GM18526 (cell line): ENCODE data around the gene EDEM1.

Experiments
- POLR2A ChIP-seq: IDR thresholded peaks from 3 replicates; pipeline ENCODE4 v1.6.1; 2011; ENCODE audit not compliant: insufficient read length; ENCODE audit errors: extremely low read depth

Gene EDEM1

DNA sequence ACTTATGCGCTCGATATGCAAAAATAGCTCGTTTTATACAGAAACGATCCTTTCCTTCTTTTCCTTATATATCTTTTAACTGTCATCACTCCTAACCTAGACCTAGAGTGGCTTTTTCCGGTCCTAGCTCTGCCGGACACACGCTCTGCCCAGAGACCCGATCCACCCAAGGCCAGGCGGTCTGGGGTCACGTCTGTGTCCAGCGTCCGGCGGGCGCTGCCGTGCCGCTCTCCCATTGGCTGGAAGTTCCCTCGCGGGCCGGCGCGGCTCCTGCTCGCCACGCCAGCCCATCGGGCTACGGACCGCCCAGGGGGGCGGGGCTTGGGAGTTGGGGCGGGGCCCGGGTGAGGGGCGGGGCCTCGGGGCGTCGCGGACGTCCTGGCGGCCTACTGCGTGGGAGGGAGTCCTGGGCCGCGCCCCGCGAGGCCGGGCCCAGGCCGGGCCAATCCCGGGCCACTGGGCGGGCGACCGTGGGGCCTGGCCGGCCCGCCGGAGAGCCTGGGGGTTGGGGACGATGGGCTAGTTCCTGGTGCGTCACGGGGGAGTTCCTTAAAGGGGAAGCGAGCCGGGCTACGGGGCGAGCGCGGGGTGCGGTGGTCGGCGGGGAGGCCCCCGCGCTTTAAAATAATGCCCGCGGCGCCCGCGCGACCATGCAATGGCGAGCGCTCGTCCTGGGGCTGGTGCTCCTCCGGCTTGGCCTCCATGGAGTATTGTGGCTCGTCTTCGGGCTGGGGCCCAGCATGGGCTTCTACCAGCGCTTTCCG, at the start of gene EDEM1:
EDEM1 (plus strand) TSS at position 552 of the 764 bp plus-strand sequence; CDS start at position 651, 99 bp downstream.
- peak; percentile 78 for TF ChIP-seq POLR2A

DNA sequence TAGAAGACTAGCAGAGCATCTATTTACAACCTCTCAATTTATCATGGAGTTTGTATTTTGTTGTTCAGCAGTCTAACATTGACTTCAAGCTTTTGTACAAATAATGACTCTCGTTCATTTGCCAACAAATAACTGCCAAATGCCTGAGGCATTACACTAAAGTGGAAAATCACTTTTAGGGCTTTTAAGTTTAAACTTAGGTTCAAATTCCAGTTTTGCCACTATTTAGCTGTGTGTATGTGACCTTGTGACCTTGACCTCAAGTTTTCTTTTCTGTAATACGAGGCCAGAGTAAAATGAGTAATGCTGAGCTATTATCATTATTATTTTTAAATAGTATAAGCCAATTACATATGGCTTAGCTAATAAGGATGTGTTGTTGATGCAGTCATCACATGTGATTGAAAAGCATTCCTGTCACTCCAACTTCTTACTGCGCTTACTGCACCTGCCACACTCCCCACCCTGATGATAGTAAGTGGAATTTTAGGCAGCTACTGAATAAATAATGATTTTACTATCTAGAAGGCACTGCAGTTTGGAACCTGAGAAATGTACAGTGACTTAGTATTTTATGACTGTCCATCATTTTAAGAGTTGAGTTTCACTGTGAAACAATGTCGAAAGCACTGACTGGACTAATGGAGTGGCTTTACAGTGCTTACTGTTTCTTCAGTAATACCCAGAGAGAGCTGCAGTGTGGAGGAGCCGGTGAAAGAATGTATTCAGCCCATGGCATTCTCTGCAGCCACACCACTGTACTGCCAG, 49.1 kb upstream of the EDEM1 start:
- no peak for TF ChIP-seq POLR2A

DNA sequence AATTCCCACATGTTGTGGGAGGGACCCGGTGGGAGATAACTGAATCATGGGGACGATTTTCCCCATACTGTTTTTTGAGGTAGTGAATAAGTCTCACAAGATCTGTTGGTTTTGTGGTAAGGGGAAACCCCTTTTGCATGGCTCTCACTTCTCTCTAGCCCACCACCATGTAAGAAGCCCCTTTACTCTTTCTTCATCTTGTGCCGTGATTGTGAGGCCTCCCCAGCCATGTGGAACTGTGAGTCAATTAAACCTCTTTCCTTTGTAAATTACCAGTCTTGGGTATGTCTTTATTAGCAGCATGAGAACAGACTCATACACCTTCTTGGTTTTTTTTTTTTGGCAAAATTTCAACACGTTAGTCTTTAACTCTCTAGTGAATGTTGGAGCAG, 47.3 kb upstream of the EDEM1 start:
- TF ChIP-seq POLR2A: no peak

DNA sequence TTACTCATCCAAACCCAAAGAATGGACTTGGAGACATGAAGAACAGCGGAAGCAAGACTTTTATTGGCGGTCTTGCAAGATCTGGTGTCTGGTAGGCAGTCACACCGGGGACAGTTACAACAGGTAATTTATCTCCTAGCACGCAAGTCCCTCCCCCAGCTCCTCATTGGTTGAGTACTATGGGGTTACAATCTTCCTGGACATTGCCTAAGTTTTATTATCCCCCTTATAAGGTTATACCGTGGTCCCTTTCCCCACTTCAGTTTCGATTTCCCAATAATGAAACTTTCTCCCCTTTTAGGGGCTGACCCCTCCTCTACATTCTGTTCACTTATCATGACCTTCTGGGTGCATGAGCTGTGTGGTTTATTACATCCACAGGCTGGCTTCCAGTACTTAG, 46.7 kb upstream of the EDEM1 start:
- no peak for TF ChIP-seq POLR2A

DNA sequence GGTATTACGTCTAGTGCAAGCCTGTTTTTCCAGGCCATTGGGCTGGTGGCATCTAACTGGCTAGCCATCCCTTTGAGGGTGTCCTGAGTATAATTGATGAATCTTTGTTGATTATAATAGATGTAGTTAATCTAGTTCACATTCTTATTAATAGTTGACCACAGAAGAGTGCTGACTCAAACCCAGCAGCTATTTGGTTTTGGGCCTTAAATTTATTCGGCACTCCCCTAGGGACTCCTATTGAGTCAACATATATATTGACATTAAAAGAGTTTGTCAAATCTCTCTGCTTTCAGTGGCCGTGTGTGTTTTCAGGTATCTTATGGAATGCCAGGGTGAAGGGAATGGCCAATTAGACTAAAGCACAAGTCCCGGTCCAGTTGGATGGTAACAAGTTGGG, 45.7 kb upstream of the EDEM1 start:
- TF ChIP-seq POLR2A: no peak

DNA sequence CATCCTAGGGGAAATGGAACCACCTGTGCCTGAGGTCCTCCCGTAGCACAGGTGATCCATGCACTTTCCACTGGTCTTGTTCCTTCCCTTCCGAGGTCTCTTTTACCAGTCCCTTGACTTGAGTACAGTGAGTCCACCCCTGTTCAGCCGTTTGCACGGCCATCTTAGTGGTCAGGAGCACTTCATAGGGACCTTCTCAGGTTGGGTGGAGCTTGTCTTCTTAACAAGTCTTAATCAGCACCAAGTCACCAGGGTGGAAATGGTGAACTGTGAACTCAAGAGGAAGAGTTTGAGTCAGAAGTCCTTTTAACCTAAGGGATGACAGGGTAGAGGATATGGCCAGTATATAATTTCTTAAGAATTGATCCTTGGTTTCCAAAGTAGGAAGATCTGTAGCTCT, 44.0 kb upstream of the EDEM1 start:
- TF ChIP-seq POLR2A: no peak

DNA sequence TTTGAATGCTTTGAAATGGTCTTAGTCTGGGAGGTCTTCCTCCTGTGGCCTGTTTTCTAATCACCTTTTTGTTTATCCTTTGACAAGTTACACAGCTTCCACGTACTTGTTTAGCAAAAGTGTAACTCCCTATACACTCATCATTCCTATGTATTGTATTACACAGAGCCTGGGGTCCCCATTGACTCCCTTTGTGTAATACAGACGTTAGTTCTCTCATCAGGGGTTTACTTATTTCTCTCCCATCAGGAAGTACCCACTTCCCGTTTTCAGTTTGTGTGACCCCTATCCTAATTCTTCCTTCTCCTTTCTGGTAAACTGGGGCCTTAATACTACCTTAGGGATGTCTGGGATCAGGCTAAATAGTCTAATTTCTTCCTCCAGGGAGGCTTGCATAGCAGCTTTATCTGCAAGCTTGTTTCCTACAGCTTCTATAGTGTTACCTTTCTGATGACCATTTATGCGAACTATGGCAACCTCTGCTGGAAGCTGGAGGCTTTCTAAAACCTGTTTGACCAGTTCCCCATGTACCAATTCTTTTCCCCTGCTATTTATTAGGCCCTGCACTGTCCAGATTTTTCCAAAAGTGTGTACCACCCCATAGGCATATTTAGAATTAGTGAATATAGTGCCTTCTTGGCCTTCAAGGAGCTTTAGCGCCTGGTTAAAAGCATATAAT, 43.1 kb upstream of the EDEM1 start:
- no peak for TF ChIP-seq POLR2A

DNA sequence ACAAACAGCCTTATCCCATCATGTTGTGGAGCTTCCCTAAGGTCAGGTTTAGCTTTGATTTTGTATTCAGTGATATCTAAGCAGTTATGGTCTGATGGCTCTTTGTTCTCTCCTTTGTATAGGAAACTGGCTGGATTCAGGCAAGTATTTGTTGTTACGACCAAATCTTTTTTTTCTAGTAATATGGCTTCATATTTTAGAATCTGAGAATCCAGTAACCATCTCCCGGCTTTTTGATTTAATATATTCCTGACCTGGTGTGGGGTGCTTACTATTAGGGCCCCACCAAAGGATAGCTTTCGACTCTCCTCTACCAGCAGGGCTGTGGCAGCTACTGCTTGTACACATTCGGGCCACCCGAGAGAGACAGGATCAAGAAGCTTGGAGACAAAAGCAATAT, 42.4 kb upstream of the EDEM1 start:
- TF ChIP-seq POLR2A: no peak

DNA sequence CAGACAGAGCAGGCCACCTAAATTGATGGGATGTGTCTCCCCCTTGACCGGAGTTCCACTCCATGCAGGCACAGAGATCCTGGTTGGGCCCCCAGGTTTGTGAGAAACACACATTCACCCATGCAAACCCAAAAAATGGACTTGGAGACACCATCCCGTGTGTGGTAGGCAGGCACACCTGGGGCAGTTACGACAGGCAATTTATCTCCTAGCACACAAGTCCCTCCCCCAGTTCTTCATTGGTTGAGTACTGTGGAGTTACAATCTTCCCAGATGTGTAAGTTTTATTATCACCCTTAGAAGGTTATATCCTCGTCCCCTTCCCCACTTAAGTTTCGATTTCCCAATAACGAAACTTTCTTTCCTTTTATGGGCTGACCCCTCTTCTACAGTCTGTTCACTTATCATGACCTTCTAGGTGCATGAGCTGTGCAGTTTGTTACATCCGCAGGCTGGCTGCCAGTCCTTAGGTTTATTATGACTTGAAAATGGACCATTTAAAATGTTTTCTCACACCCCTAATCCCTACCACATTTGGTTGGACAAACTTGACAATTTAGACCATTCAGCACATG, 38.1 kb upstream of the EDEM1 start:
- TF ChIP-seq POLR2A: no peak

DNA sequence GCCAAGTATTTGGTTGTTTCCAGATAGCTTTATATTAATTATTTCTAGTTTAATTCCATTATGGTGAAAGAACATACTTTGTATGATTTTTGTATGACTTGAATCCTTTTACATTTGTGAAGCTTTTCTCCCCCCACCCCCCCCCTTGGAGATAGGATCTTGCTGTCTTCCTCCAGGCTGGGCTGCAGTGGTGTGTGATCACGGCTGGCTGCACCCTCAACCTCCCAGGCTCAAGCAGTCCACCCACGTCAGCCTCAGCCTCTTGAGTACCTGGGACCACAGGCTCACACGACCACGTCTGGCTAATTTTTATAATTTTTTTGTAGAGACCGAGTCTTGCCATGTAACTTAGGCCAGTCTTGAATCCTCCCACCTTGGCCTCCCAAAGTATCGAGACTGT, 35.9 kb upstream of the EDEM1 start:
- no peak for TF ChIP-seq POLR2A

DNA sequence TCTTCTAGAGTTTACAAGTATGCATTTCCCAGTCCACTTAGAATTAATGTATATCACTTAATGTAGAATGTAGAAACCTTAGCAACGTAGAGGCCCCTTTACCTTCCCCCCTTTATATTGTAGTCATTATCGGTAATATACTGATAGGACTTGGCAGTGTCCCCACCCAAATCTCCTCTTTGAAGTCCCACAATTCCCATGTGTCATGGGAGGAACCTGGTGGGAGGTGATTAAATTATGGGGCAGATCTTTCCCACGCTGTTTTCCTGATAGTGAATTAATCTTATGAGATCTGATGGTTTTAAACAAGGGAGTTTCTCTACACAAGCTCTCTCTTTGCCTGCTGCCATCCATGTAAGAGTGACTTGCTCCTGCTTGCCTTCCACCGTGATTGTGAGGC, 34.4 kb upstream of the EDEM1 start:
- no peak for TF ChIP-seq POLR2A

DNA sequence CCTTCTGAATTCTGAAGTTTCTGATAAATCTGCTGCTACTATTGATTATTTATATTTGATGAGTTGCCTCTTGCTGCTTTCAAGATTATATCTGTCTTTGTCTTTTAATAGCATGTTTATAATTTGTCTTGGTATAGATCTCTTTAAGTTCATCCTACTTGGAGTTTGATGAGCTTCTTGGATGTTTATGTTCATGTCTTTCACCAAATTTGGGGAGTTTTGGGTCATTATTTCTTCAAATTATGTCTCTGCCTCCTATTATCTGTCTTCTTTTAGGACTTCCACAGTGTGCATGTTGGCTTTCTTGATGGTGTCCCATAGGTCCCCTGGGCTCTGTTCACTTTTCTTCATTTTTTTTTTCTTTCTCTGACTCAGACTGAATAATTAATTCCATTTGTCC, 32.3 kb upstream of the EDEM1 start:
- TF ChIP-seq POLR2A: no peak

DNA sequence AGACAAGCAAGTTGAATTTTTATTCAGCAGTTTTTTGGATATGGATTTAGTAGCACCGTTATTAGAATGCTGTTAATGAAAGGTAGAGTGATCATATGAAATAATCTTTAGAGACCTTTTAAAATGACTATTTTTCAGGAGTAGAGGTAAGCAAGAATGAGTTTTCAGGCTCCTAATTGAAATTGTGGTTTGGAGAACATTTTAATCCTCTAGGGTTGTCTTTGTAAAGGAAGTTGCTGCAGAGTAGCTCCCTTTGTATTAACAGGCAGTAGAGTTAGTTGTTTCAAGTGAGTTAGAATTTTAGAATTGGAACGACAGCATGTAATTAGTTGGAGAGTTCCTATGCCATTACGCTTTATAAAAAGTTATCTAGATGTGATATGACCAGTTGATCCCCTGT, 27.2 kb upstream of the EDEM1 start:
- no peak for TF ChIP-seq POLR2A

DNA sequence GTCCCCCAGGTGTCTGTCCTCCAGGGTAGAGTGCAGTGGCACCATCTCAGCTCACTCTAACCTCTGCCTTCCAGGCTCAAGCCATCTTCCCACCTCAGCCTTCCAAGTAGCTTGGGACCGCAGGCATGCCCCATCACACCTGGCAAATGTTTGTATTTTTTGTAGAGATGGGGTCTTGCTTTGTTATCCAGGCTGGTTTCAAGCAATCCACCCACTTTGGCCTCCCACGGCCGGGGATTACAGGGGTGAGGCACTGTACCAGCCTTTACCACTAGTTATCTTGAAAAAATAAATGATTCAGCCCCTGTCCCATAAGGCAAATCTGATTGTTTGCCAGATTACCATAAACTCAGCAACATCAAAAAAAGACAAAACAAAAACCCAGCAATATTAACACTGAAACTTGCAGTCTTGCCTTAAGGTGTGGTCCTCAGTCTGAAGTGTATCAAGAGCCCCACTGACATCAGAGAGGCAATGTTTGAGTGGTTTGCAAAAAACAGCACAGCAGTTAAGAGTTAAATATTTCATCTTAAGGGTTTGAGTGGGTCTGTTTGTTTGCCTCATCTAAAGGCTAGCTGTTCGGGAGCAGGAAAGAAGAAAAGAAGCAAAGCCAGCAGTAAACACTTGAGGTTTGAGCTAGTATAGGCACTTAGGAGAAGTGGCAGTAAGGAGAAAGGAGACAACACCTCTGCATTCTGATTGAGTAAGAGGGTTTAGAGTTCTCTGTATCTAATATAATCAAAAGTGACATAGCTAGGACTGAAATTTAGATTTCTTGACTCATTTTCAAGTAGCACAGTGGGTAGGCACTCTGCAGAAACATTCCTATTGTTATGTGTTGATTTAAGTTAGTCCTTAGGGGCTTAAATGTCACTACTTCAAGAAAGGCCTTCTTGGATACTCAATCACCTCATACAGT, 26.3 kb upstream of the EDEM1 start:
- no peak for TF ChIP-seq POLR2A

DNA sequence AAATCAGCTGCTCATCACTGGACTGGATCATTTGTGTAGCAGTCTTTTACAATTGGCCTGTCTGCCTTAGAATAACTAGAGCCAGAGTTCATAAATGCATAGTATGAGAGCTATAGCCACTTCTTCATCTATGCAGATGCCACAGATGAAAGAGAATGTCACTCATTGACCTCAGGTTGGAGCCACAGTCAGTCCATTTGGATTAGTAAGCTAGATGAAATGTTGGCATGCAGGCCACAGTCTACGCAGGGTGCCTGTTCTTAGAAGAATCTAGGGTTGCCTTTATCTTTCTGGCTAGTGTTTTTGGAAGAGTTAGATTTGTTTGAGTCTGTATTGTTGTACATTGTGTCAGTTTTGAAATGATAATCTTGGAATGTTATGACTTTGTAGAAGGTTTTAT, 25.4 kb upstream of the EDEM1 start:
- no peak for TF ChIP-seq POLR2A
